ENCODE measurements around the gene ZNF121.

ZNF121 gene

GRCh38 chr19:9535934-9536333, 48.4 kb downstream of the ZNF121 start:
- no peak for DNase-seq (ENCODE audit: low read depth)
- TF ChIP-seq CTCF (IDR thresholded peaks at IDR 0.05; ENCODE audit: low read depth, low read length, missing control alignments): no peak
- H3K4me3 ChIP-seq (ENCODE audit: low read depth, low read length): no peak overlapping the region

GRCh38 chr19:9531933-9532332, 52.4 kb downstream of the ZNF121 start:
- no peak for DNase-seq (ENCODE audit: low read depth)
- TF ChIP-seq CTCF (IDR thresholded peaks at IDR 0.05; ENCODE audit: low read depth, low read length, missing control alignments): no peak
- H3K4me3 ChIP-seq (ENCODE audit: low read depth, low read length): no peak overlapping the region

GRCh38 chr19:9528757-9529336, 55.5 kb downstream of the ZNF121 start:
- H3K4me3 ChIP-seq (ENCODE audit: low read depth, low read length): no peak overlapping the region
- TF ChIP-seq CTCF (IDR thresholded peaks at IDR 0.05; ENCODE audit: low read depth, low read length, missing control alignments): no peak
- DNase-seq (ENCODE audit: low read depth): no peak

- no peak for DNase-seq (ENCODE audit: low read depth)
- TF ChIP-seq CTCF (IDR thresholded peaks at IDR 0.05; ENCODE audit: low read depth, low read length, missing control alignments): no peak
- no peak overlapping the region for H3K4me3 ChIP-seq (ENCODE audit: low read depth, low read length)
Measured at GRCh38 chr19:9523885-9524474, 60.3 kb downstream of the ZNF121 start.
